Duodenal mucosa (tissue), 2 donors: ENCODE measurements around the gene TWSG1.
"Not testable (repeated sequence)": the region's sequence is repeated elsewhere in the genome, so short reads cannot be mapped to it uniquely, and the experiment has no call there.

Source experiments
- H3K27ac ChIP-seq: one replicate; pipeline ENCODE4 v1.7.0; 2013; ENCODE audit warnings: low read depth, low read length
- H3K27me3 ChIP-seq, 2 donors: one replicate each; pipeline ENCODE4 v1.7.0; 2013; ENCODE audit warnings: low read length in 2 of 2, control low read depth in 1 of 2; ENCODE audit not compliant: insufficient read depth in 2 of 2, control insufficient read depth in 1 of 2
- H3K36me3 ChIP-seq, 2 donors: one replicate each; pipeline ENCODE4 v1.7.0; 2013; ENCODE audit warnings: low read length in 2 of 2, control low read depth in 1 of 2; ENCODE audit not compliant: insufficient read depth in 2 of 2, control insufficient read depth in 1 of 2
- H3K4me1 ChIP-seq, 2 donors: one replicate each; pipeline ENCODE4 v1.7.0; 2013; ENCODE audit warnings: low read length in 2 of 2, control low read depth in 1 of 2; ENCODE audit not compliant: insufficient read depth in 2 of 2, control insufficient read depth in 1 of 2
- H3K4me3 ChIP-seq, 2 donors: one replicate each; pipeline ENCODE4 v1.7.0; 2013; ENCODE audit warnings: low read length in 2 of 2, low read depth in 1 of 2
- H3K9ac ChIP-seq, 2 donors: one replicate each; pipeline ENCODE4 v1.7.0; 2013; ENCODE audit warnings: low read length in 2 of 2, low read depth in 1 of 2
- H3K9me3 ChIP-seq, 2 donors: one replicate each; pipeline ENCODE4 v1.7.0; 2013; ENCODE audit warnings: low read length in 2 of 2, control low read depth in 1 of 2; ENCODE audit not compliant: control insufficient read depth in 1 of 2

TWSG1 gene

GRCh38 chr18:9354256-9354655 lies 19.7 kb downstream of the TWSG1 start:
- no peaks in the 10 kb centered on the region for H3K4me1 ChIP-seq
- H3K9me3 ChIP-seq, result no peaks in the 10 kb centered on the region
- no peak overlapping the region for H3K4me3 ChIP-seq
- H3K27ac ChIP-seq, result no peak overlapping the region
- no peaks in the 10 kb centered on the region for H3K27me3 ChIP-seq
- no peaks in the 10 kb centered on the region for H3K36me3 ChIP-seq
- H3K9ac ChIP-seq, result no peak overlapping the region

- H3K4me1 ChIP-seq, result no peaks in the 10 kb centered on the region
- no peak overlapping the region for H3K27ac ChIP-seq
Observed at GRCh38 chr18:9356976-9357375, 22.4 kb downstream of the TWSG1 start.

GRCh38 chr18:9359796-9360195 lies 25.2 kb downstream of the TWSG1 start:
- H3K27me3 ChIP-seq, result no peaks in the 10 kb centered on the region

More at GRCh38 chr18:9356976-9357375, 22.4 kb downstream of the TWSG1 start:
- H3K4me3 ChIP-seq, result no peak overlapping the region
- no peaks in the 10 kb centered on the region for H3K9me3 ChIP-seq
- H3K27me3 ChIP-seq, result no peaks in the 10 kb centered on the region
- H3K36me3 ChIP-seq, result no peaks in the 10 kb centered on the region
- H3K9ac ChIP-seq, result no peak overlapping the region

GRCh38 chr18:9361191-9361590 lies 26.6 kb downstream of the TWSG1 start:
- H3K4me3 ChIP-seq, result no peak overlapping the region
- H3K27ac ChIP-seq, result no peak overlapping the region
- no peak overlapping the region for H3K9ac ChIP-seq
- H3K27me3 ChIP-seq, result no peaks in the 10 kb centered on the region
- no peaks in the 10 kb centered on the region for H3K9me3 ChIP-seq
- H3K36me3 ChIP-seq, result no peaks in the 10 kb centered on the region
- no peaks in the 10 kb centered on the region for H3K4me1 ChIP-seq

More at GRCh38 chr18:9359796-9360195, 25.2 kb downstream of the TWSG1 start:
- Histone ChIP-seq H3K36me3 (no peaks in the 10 kb centered on the region), H3K9ac (no peak overlapping the region), H3K4me1 (no peaks in the 10 kb centered on the region), H3K4me3 (no peak overlapping the region), H3K27ac (no peak overlapping the region), H3K9me3 (no peaks in the 10 kb centered on the region)

GRCh38 chr18:9362869-9363268 lies 28.3 kb downstream of the TWSG1 start:
- Histone ChIP-seq H3K27ac (no peak overlapping the region), H3K9ac (no peak overlapping the region), H3K4me1 (no peaks in the 10 kb centered on the region), H3K27me3 (no peaks in the 10 kb centered on the region), H3K36me3 (no peaks in the 10 kb centered on the region), H3K4me3 (no peak overlapping the region), H3K9me3 (no peaks in the 10 kb centered on the region)

GRCh38 chr18:9364242-9364641 lies 29.7 kb downstream of the TWSG1 start:
- Histone ChIP-seq H3K4me1 (no peaks in the 10 kb centered on the region), H3K27ac (no peak overlapping the region), H3K36me3 (no peaks in the 10 kb centered on the region), H3K27me3 (no peaks in the 10 kb centered on the region), H3K9ac (no peak overlapping the region), H3K9me3 (no peaks in the 10 kb centered on the region), H3K4me3 (no peak overlapping the region)

GRCh38 chr18:9365406-9365805 lies 30.8 kb downstream of the TWSG1 start:
- H3K9me3 ChIP-seq, result no peaks in the 10 kb centered on the region
- H3K36me3 ChIP-seq, result no peaks in the 10 kb centered on the region
- H3K4me3 ChIP-seq, result no peak overlapping the region
- H3K27ac ChIP-seq, result no peak overlapping the region
- H3K9ac ChIP-seq, result no peak overlapping the region
- no peaks in the 10 kb centered on the region for H3K4me1 ChIP-seq
- H3K27me3 ChIP-seq, result no peaks in the 10 kb centered on the region

GRCh38 chr18:9366126-9366714 lies 31.6 kb downstream of the TWSG1 start:
- no peaks in the 10 kb centered on the region for H3K4me1 ChIP-seq
- H3K27ac ChIP-seq, result no peak overlapping the region

GRCh38 chr18:9373254-9373653 lies 38.7 kb downstream of the TWSG1 start:
- not testable (repeated sequence) for H3K9me3 ChIP-seq, H3K27ac ChIP-seq, H3K9ac ChIP-seq, H3K4me1 ChIP-seq, H3K36me3 ChIP-seq, H3K27me3 ChIP-seq, H3K4me3 ChIP-seq

More at GRCh38 chr18:9366126-9366714, 31.6 kb downstream of the TWSG1 start:
- H3K27me3 ChIP-seq, result no peaks in the 10 kb centered on the region
- H3K4me3 ChIP-seq, result no peak overlapping the region
- no peaks in the 10 kb centered on the region for H3K36me3 ChIP-seq
- H3K9me3 ChIP-seq, result no peaks in the 10 kb centered on the region
- no peak overlapping the region for H3K9ac ChIP-seq

- H3K27ac ChIP-seq, result no peak overlapping the region
- H3K27me3 ChIP-seq, result no peaks in the 10 kb centered on the region
- H3K4me3 ChIP-seq, result no peak overlapping the region
- no peaks in the 10 kb centered on the region for H3K9me3 ChIP-seq
- H3K4me1 ChIP-seq, result no peaks in the 10 kb centered on the region
- H3K9ac ChIP-seq, result no peak overlapping the region
- H3K36me3 ChIP-seq, result no peaks in the 10 kb centered on the region
Observed at GRCh38 chr18:9379118-9379517, 44.5 kb downstream of the TWSG1 start.

- no peak overlapping the region for H3K27ac ChIP-seq
- no peak overlapping the region for H3K9ac ChIP-seq
- H3K4me1 ChIP-seq, result no peaks in the 10 kb centered on the region
- no peaks in the 10 kb centered on the region for H3K36me3 ChIP-seq
- no peak overlapping the region for H3K4me3 ChIP-seq
- H3K27me3 ChIP-seq, result no peaks in the 10 kb centered on the region
- no peaks in the 10 kb centered on the region for H3K9me3 ChIP-seq
Observed at GRCh38 chr18:9380101-9380500, 45.5 kb downstream of the TWSG1 start.
